Activated T-cell treated with anti-CD3 and anti-CD28 coated beads, Interleukin-2, amount 50 U/mL, for 24 hours (primary cell): ENCODE measurements around the gene GIMAP5.

Experiments
- DNase-seq: peaks from one replicate; pipeline ENCODE4 v3.0.0-alpha.2; 2020
- H3K27ac Mint-ChIP-seq: 2 replicates; pipeline ENCODE4 v1.8.0; 2020; ENCODE audit warnings: mild to moderate bottlenecking, mixed read lengths
- H3K27me3 Mint-ChIP-seq: 2 replicates; pipeline ENCODE4 v1.8.0; 2020; ENCODE audit warnings: mixed read lengths
- H3K36me3 Mint-ChIP-seq: 2 replicates; pipeline ENCODE4 v1.8.0; 2020; ENCODE audit warnings: low read depth, mixed read lengths
- H3K4me1 Mint-ChIP-seq: 2 replicates; pipeline ENCODE4 v1.8.0; 2020; ENCODE audit warnings: low read depth, mixed read lengths
- H3K4me3 Mint-ChIP-seq: 2 replicates; pipeline ENCODE4 v1.8.0; 2020; ENCODE audit warnings: mild to moderate bottlenecking, moderate library complexity, mixed read lengths
- H3K9me3 Mint-ChIP-seq: 2 replicates; pipeline ENCODE4 v1.8.0; 2020; ENCODE audit warnings: mixed read lengths

The GIMAP5 gene

GRCh38 chr7:150744041-150744656 is 6.9 kb downstream of the GIMAP5 start:
- Mint-ChIP-seq H3K27ac (peak overlapping the region; percentile 97), H3K4me3 (peak overlapping the region; percentile 86), H3K9me3 (peaks cover 4% of the 10 kb centered on the region), H3K4me1 (peaks cover 95% of the 10 kb centered on the region), H3K36me3 (peaks cover 71% of the 10 kb centered on the region), H3K27me3 (no peaks in the 10 kb centered on the region)
- peak; percentile 40 for DNase-seq

DNA sequence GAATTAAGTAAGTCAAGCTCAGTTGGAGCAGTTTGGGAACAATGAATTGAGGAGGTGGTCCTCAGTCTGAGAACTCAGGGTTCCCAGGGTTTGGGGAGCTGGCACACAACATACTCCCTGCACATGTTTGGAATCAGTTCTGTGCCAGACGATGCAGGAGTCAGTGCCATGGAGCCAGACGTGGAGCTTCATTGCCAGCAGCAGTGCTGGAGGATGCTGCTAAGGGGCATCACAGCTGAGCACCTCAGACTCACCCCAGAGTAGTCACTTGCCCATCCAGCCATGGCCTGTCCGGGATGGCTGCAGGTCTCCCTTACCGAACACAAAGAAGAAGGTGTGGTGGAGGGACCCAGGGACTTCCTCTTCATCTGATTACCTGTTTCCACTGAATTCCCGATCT is 7.9 kb downstream of the GIMAP5 start:
- Mint-ChIP-seq H3K4me1 (peaks cover 97% of the 10 kb centered on the region), H3K27ac (peak overlapping the region; percentile 97), H3K36me3 (peaks cover 63% of the 10 kb centered on the region), H3K27me3 (no peaks in the 10 kb centered on the region), H3K4me3 (peak overlapping the region; percentile 86), H3K9me3 (peaks cover 4% of the 10 kb centered on the region)
- DNase-seq, result peak; percentile 44

GRCh38 chr7:150745876-150746275 is 8.7 kb downstream of the GIMAP5 start:
- Mint-ChIP-seq H3K9me3 (no peaks in the 10 kb centered on the region), H3K36me3 (peaks cover 55% of the 10 kb centered on the region), H3K4me3 (no peak overlapping the region), H3K4me1 (peaks cover 97% of the 10 kb centered on the region), H3K27me3 (no peaks in the 10 kb centered on the region), H3K27ac (peak overlapping the region; percentile 97)
- DNase-seq, result peak; percentile 43

DNA sequence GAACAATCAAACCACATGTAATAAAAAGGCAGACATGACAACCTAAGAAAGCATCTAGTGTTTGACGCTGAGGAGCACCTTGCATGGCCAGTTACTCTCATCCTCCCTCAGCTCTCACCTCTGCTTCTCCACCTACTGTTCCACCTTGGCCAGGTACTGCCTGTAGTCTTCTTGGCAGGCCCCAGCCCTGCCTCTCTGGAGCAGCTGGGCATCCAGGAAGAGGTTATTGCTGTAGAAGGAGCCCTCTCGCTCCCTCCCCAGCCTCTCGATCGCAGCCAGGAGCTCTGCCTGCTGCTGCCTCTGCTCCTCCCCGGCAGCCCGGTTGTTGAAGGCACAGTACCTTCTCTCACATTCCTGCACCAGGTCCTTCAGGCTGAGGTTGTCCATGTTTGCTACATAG is 9.7 kb downstream of the GIMAP5 start:
- peaks cover 45% of the 10 kb centered on the region for H3K36me3 Mint-ChIP-seq
- no peak for DNase-seq
- peaks cover 92% of the 10 kb centered on the region for H3K4me1 Mint-ChIP-seq
- peak overlapping the region; percentile 35 for H3K4me3 Mint-ChIP-seq
- H3K27ac Mint-ChIP-seq, result peak overlapping the region; percentile 85
- H3K27me3 Mint-ChIP-seq, result no peaks in the 10 kb centered on the region
- no peaks in the 10 kb centered on the region for H3K9me3 Mint-ChIP-seq

- peaks cover 30% of the 10 kb centered on the region for H3K36me3 Mint-ChIP-seq
- H3K27ac Mint-ChIP-seq, result peak overlapping the region; percentile 85
- peaks cover 92% of the 10 kb centered on the region for H3K4me1 Mint-ChIP-seq
- no peaks in the 10 kb centered on the region for H3K9me3 Mint-ChIP-seq
- DNase-seq, result no peak
- H3K27me3 Mint-ChIP-seq, result no peaks in the 10 kb centered on the region
- H3K4me3 Mint-ChIP-seq, result no peak overlapping the region
Measured at GRCh38 chr7:150748376-150748775, 11.2 kb downstream of the GIMAP5 start.

- H3K36me3 Mint-ChIP-seq, result peaks cover under 1% of the 10 kb centered on the region
- no peak for DNase-seq
- H3K4me3 Mint-ChIP-seq, result peak overlapping the region; percentile 4
- no peaks in the 10 kb centered on the region for H3K27me3 Mint-ChIP-seq
- peak overlapping the region; percentile 81 for H3K27ac Mint-ChIP-seq
- H3K9me3 Mint-ChIP-seq, result no peaks in the 10 kb centered on the region
- H3K4me1 Mint-ChIP-seq, result peaks cover 91% of the 10 kb centered on the region
Measured at GRCh38 chr7:150751702-150752101, 14.5 kb downstream of the GIMAP5 start.

DNA sequence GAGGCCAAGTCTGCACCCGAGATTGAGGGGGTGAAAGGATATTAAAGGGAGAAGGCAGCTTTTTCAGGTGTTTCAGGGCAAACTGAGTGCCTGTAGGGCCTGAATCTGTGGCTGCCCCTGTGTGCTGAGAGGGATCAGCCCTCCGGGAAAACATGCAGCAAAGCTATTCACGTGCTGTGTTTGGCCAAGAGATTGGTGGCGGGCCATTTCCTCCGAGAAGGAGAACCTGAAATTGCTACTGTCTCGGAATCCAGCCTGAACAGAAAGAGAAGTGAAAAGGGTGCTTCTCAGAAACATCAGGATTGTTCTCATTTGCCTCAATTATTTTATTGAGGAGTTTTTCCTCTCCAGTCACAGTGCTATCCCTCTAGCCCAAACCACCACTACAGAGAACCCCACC is 16.0 kb downstream of the GIMAP5 start:
- peaks cover 83% of the 10 kb centered on the region for H3K4me1 Mint-ChIP-seq
- no peaks in the 10 kb centered on the region for H3K27me3 Mint-ChIP-seq
- DNase-seq, result no peak
- H3K36me3 Mint-ChIP-seq, result no peaks in the 10 kb centered on the region
- no peaks in the 10 kb centered on the region for H3K9me3 Mint-ChIP-seq
- H3K4me3 Mint-ChIP-seq, result no peak overlapping the region
- H3K27ac Mint-ChIP-seq, result peak overlapping the region; percentile 98

- H3K4me1 Mint-ChIP-seq, result peaks cover 75% of the 10 kb centered on the region
- peak overlapping the region; percentile 98 for H3K27ac Mint-ChIP-seq
- no peaks in the 10 kb centered on the region for H3K27me3 Mint-ChIP-seq
- H3K9me3 Mint-ChIP-seq, result no peaks in the 10 kb centered on the region
- H3K4me3 Mint-ChIP-seq, result no peak overlapping the region
- no peaks in the 10 kb centered on the region for H3K36me3 Mint-ChIP-seq
- DNase-seq, result peak; percentile 47
Measured at GRCh38 chr7:150753826-150754603, 16.8 kb downstream of the GIMAP5 start.

DNA sequence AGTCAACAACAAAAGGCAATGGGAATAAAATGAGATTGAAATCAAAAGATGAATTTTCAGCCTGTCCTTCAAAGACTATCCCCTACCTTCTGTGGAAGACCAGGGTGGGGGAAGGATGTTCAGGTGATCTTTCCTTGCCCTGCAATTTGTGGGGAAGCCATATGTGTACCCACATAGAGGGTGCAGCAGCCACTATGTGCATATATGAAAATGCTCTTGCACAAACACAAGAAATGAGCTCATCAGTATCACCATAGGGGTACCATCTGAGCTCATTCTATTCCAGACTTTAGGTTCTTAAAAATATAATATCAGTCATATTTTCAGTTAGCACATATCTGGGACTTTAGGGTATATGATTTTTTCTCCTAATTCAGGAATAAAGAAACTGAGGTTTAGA is 17.7 kb downstream of the GIMAP5 start:
- H3K27ac Mint-ChIP-seq, result peak overlapping the region; percentile 91
- H3K9me3 Mint-ChIP-seq, result no peaks in the 10 kb centered on the region
- no peaks in the 10 kb centered on the region for H3K36me3 Mint-ChIP-seq
- DNase-seq, result no peak
- no peaks in the 10 kb centered on the region for H3K27me3 Mint-ChIP-seq
- peaks cover 66% of the 10 kb centered on the region for H3K4me1 Mint-ChIP-seq
- peak overlapping the region; percentile 61 for H3K4me3 Mint-ChIP-seq

GRCh38 chr7:150755473-150756099 is 18.4 kb downstream of the GIMAP5 start:
- Mint-ChIP-seq H3K27ac (peak overlapping the region; percentile 91), H3K4me3 (peak overlapping the region; percentile 61), H3K9me3 (no peaks in the 10 kb centered on the region), H3K4me1 (peaks cover 60% of the 10 kb centered on the region), H3K36me3 (no peaks in the 10 kb centered on the region), H3K27me3 (no peaks in the 10 kb centered on the region)
- peak; percentile 66 for DNase-seq

- H3K27me3 Mint-ChIP-seq, result no peaks in the 10 kb centered on the region
- peaks cover 56% of the 10 kb centered on the region for H3K4me1 Mint-ChIP-seq
- H3K4me3 Mint-ChIP-seq, result peak overlapping the region; percentile 61
- no peaks in the 10 kb centered on the region for H3K36me3 Mint-ChIP-seq
- no peak for DNase-seq
- H3K9me3 Mint-ChIP-seq, result peaks cover under 1% of the 10 kb centered on the region
- peak overlapping the region; percentile 91 for H3K27ac Mint-ChIP-seq
Measured at GRCh38 chr7:150756166-150756565, 18.9 kb downstream of the GIMAP5 start.

DNA sequence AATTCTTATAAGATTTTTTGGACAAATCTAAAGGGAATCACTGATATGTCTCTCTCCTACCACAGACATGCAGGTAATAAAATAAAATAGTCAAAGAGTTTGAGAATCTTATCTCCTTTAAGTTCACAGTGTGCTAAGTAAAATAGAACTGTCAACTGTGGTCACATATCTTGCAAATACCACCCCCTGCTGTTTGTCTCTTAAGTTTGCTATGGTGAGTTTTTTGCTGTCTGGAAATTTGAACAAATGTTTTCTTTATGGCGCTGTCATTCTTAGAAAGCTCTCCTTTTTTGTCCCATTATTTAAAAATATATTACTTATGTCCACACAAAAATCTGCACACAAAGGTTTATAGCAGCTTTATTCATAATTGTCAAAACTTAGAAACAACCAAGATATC is 19.6 kb downstream of the GIMAP5 start:
- no peak for DNase-seq
- H3K27ac Mint-ChIP-seq, result peak overlapping the region; percentile 91

DNA sequence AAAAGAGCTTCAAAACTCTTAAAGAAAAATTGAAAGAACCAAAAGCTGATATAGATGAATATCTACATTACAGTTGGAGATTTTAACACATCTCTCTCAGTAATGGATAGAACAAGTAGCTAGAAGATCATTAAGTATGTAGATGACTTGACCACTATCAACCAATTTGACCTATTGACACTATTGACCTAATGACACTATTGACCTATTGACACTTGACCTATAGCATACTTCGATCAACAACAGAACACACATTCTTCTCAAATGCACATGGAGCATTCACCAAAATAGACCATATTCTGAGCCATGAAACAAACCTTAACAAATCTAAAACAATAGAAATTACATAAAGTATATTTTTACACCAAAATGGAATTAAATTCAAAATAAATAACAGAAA is 22.3 kb downstream of the GIMAP5 start:
- Mint-ChIP-seq H3K27ac (no peak overlapping the region), H3K4me1 (peaks cover 27% of the 10 kb centered on the region)

More for the DNA sequence above, 19.6 kb downstream of the GIMAP5 start:
- Mint-ChIP-seq H3K4me3 (no peak overlapping the region), H3K27me3 (no peaks in the 10 kb centered on the region), H3K4me1 (peaks cover 52% of the 10 kb centered on the region), H3K36me3 (peaks cover 3% of the 10 kb centered on the region), H3K9me3 (peaks cover 6% of the 10 kb centered on the region)

GRCh38 chr7:150766334-150766709 is 29.1 kb downstream of the GIMAP5 start:
- no peak overlapping the region for H3K4me3 Mint-ChIP-seq
- no peak for DNase-seq
- no peak overlapping the region for H3K27ac Mint-ChIP-seq
- H3K36me3 Mint-ChIP-seq, result peaks cover 3% of the 10 kb centered on the region
- H3K4me1 Mint-ChIP-seq, result peaks cover 3% of the 10 kb centered on the region
- H3K9me3 Mint-ChIP-seq, result peaks cover 3% of the 10 kb centered on the region
- H3K27me3 Mint-ChIP-seq, result no peaks in the 10 kb centered on the region

More for the DNA sequence above, 22.3 kb downstream of the GIMAP5 start:
- no peaks in the 10 kb centered on the region for H3K27me3 Mint-ChIP-seq
- no peak overlapping the region for H3K4me3 Mint-ChIP-seq
- peaks cover 3% of the 10 kb centered on the region for H3K36me3 Mint-ChIP-seq
- H3K9me3 Mint-ChIP-seq, result peaks cover 6% of the 10 kb centered on the region
- DNase-seq, result no peak

DNA sequence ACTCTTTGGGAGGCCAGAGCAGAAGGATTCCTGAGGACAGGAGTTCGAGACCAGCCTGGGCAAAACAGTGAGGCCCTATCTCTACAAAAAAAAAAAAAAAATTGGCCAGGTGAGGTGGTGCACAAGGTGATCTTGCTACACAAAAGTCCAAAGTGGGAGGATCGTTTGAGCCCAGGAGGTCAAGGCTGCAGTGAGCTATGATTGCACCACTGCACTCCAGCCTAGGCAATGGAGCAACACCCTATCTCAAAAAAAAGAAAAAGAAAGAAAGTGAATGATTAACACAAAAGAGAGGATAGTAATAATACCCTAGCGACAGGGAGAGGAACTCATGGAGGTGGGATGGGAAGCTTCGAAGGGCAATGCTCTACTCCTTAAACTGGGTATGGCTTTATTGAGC is 32.5 kb downstream of the GIMAP5 start:
- H3K27me3 Mint-ChIP-seq, result no peaks in the 10 kb centered on the region
- H3K27ac Mint-ChIP-seq, result no peak overlapping the region
- H3K9me3 Mint-ChIP-seq, result peaks cover 14% of the 10 kb centered on the region
- H3K4me1 Mint-ChIP-seq, result peaks cover 3% of the 10 kb centered on the region
- H3K4me3 Mint-ChIP-seq, result no peak overlapping the region
- H3K36me3 Mint-ChIP-seq, result no peaks in the 10 kb centered on the region
- DNase-seq, result no peak
